Astrocyte of the cerebellum (primary cell): Measurements from ENCODE around the gene EXD3.

Source experiments
- DNase-seq: peaks from one replicate; pipeline ENCODE4 v3.0.0-alpha.2; 2011; ENCODE audit warnings: low read depth
- H3K4me3 ChIP-seq: 2 replicates; pipeline ENCODE4 v1.5.1; 2011; ENCODE audit warnings: mild to moderate bottlenecking, low read depth, low read length, moderate library complexity
- in situ Hi-C: cut with HindIII; loops from 2 replicates; pipeline ENCODE4 v1.10.0; 2017; ENCODE audit warnings: low sequenced_read_pairs
- TF ChIP-seq, protein P1 (sequence below): IDR thresholded peaks from 2 replicates; pipeline ENCODE4 v1.5.1; 2012; ENCODE audit warnings: low read length, low read depth, moderate library complexity, mild to moderate bottlenecking; ENCODE audit errors: missing control alignments

EXD3 gene

DNA sequence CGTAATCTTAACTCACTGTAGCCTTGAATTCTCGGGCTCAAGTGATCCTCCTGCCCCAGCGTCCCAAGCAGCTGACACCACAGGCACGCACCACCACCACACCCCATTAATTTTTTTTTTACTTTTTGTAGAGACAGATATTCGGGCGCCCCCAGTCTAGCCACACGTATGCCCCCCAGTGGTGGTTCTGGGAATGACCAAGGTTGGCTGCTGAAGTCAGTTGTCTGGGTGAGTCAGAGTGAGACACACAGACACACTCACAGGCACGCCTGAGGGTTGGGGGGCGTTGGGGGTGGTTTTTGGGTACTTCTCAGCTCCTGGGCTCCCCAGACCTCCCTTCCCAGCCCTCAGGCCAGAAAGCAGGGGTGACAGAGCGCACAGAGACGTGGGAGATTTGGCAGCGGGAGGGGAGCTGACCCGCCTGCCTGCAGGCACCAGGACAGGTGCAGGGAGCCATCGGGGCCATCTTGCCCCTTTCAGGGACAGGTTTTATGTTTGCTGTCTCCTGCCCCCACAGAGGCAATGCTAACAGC, 22.4 kb upstream of the EXD3 start:
- DNase-seq = peak; percentile 45
- TF ChIP-seq, protein P1, sequence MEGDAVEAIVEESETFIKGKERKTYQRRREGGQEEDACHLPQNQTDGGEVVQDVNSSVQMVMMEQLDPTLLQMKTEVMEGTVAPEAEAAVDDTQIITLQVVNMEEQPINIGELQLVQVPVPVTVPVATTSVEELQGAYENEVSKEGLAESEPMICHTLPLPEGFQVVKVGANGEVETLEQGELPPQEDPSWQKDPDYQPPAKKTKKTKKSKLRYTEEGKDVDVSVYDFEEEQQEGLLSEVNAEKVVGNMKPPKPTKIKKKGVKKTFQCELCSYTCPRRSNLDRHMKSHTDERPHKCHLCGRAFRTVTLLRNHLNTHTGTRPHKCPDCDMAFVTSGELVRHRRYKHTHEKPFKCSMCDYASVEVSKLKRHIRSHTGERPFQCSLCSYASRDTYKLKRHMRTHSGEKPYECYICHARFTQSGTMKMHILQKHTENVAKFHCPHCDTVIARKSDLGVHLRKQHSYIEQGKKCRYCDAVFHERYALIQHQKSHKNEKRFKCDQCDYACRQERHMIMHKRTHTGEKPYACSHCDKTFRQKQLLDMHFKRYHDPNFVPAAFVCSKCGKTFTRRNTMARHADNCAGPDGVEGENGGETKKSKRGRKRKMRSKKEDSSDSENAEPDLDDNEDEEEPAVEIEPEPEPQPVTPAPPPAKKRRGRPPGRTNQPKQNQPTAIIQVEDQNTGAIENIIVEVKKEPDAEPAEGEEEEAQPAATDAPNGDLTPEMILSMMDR = peak; percentile 89
- in situ Hi-C loops = no loop called here
- no peak overlapping the region for H3K4me3 ChIP-seq

DNA sequence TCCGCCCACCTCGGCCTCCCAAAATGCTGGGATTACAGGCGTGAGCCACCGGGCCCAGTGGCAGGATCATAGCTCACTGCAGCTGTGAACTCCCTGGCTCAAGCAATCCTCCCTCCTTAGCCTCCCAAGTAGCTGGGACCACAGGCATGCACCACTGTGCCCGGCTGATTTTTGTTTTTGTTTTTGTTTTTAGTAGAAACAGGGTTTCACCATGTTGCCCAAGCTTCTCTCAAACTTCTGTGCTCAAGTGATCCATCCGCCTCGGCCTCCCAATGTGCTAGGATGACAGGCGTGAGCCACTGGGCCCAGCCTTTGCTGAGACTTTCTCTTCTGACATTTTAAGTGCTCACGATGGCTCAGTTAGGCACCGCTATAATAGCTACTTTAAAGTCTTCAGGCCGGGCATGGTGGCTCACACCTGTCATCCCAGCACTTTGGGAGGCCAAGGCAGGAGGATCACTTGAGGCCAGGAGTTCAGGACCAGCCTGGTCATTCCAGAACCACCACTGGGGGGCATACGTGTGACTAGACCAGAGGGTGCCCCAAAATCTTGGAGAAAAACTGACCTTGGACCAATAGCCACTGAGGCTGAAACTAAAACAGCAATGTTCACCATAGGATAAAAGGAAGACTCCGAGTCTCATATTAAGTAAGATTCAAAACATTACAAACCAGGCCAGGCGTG, 21.3 kb upstream of the EXD3 start:
- in situ Hi-C loops = no loop called here
- H3K4me3 ChIP-seq = no peak overlapping the region
- no peak for DNase-seq
- TF ChIP-seq, protein P1 = no peak

DNA sequence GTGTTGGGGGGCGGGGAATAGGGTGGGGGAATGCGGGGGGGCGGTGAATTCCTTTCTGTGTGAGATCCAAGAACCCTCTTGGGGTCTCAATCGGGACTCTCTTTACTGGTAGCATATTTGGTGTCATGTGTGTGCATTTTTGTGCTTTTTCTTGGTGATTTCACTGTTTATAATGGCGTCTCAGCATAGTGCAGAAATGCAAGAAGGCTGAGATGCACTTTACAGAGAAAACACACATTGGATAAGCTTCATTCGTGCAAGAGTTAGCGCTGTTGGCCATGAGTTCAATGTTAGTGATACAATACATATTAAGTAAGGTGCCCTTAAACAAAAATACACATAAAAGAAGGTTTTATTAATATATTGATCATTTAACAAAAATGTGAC, 19.0 kb upstream of the EXD3 start:
- H3K4me3 ChIP-seq = no peak overlapping the region
- TF ChIP-seq, protein P1 = no peak
- DNase-seq = no peak
- in situ Hi-C loops = no loop called here

DNA sequence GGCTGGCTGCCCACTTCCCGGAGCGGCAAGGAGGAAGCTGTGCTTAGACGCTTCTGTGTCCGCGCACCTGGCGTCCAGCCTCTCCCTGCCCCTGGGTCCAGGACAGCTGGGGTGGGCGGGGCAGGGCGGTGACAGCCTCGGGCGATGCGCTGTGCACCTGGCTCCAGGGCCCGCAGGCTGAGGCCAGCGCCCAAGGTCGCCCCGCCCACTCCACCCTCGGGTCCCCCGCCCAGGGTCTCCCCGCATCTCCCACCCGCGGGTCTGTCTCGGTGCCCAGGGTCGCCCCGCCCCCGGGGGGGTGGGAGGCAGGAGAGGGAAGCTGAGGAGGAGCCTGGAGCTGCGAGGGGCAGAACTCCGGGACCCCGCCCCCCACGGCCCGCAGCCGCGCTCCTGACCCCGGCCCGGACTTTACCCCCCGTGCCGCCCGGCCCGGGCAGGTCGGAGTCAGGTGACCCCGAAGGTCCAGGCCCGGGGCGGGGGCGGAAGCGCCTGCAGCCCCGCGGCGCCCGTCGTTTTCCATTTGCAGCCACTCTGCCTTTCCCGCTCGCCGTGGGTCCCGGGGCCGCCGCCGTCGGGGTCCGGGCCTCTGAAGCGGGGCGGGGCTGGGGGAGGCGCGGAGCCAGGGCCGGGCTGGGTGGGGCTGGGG, 18.4 kb upstream of the EXD3 start, which contains the start of gene ENTPD8:
Gene ENTPD8 (minus strand): TSS at position 69 of the 646 bp plus-strand sequence. CDS start 3,072 bp downstream, outside the sequence.
- TF ChIP-seq, protein P1 = no peak
- DNase-seq = no peak
- in situ Hi-C loops = no loop called here
- peak within 1 kb of the TSS; percentile 30 for H3K4me3 ChIP-seq

DNA sequence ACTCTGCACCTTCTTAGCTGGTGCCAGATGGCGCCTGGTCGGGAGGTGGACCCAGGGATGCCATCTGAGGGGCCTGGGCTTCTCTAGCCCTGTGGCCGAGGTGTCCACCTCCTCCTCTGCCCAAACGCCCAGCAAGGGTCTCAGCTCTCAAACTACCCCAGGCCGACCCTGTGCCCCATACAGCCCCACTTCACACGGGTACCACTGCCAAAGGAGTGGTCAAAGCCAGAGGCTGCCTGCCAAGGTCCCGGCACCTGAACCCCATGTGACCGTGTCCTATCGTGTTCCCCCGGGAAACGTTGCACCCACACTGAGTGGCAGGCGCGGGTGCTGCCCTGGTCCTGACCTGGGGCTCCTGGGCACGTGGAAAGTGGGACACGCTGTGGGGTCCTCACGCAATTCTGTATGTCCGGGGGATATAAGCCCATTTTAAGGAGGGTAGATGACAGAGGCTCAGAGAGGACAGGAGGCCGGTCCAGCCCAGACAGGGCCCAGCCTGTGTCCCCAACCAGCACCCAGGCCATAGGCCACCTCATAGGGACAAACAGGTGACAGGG, 16.3 kb upstream of the EXD3 start:
- H3K4me3 ChIP-seq = no peak overlapping the region
- TF ChIP-seq, protein P1 = no peak
- in situ Hi-C loops = no loop called here
- no peak for DNase-seq

DNA sequence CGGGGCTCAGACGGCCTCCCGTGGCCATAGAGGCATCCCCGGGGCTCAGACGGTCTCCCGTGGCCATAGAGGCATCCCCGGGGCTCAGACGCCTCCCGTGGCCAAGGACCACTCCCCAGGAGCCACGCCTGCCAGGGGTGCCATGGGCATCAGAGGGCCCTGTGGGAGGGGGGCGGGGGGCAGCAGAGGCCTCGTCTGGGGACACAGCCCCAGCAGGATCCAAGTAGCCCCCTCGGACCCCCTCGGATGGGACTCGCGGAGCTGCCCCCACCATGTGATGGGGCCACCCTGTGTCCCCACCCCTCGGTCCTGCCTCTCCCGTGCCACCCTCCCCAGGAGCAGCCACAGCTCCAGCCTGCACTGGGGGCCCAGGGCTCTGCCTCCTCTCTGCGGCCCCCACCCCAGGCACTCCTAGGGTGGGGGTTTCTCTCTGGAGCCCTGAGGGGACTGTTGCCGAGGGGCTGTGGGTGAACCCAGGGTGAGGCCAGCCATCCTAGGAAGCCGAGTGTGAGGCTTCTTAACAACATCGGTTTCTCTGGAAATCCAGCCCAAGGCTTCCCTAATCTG, 15.7 kb upstream of the EXD3 start:
- in situ Hi-C loops = no loop called here
- no peak for DNase-seq
- H3K4me3 ChIP-seq = no peak overlapping the region
- TF ChIP-seq, protein P1 = no peak
